Measurements from ENCODE around the gene SYT5. TPM values are rescaled to one million over a fixed set of nuclear protein-coding genes. Genes with fewer than 3 reads are reported as not detected.

The SYT5 gene
- total and polyA plus RNA-seq, 9 of the 15 experiments (the other 6 are each of a cell fraction or from before 2014, with no cell fraction given): 1.3 to 20.9 (median 8.8) TPM

DNA sequence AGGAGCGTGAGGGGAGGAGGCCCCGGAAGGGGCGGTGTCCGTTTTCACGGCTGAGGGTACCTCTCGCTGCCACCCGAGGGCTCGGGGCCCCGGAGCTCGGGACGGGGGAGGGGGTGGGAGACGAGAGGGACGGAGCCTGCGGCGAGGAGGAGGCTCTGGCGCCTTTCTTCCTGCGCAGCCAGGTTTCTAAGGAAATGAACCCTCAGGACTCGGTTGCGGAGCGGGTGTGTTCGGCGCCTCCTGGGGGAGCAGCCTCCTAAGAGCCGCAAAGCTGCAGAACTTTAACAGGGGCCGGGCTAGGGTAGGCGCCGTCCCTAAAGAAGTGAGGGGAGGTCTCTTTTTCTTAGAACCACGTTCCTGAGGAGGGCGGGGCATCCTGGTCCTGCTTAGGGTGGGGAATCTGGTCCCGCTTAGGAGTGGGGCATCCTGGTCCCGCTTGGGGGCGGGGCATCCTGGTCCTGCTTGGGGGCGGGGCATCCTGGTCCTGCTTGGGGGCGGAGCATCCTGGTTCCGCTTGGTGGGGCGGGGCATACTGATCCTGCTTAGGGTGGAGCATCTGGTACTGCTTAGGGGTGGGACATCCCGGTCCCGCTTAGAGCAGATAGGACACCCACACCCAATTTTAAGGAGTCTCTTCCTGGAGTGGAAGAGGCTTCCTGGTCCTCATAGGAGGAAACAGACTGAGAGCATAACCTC lies 6.2 kb downstream of the SYT5 start (continued):
- 0 out of 2 replicates have a peak, but pooled peaks have one; percentile 14 for TF ChIP-seq CREB1 (IDR thresholded peaks at IDR 0.05)
- no peak for TF ChIP-seq CREB1 (CRISPR knock-in tag; IDR thresholded peaks at IDR 0.05)
- TF ChIP-seq KDM1A (IDR thresholded peaks at IDR 0.05): peak in 1 of 2 experiments; percentile 51; a peak in 1 of 4 replicates
- peak in 1 of 2 experiments; percentile 68; a peak in 1 of 4 replicates for TF ChIP-seq RCOR1 (IDR thresholded peaks at IDR 0.05; ENCODE audit: borderline replicate concordance in 1 of 2, low read depth in 2 of 2, low read length in 2 of 2)
- TF ChIP-seq CAMTA2 (CRISPR knock-in tag; conservative IDR thresholded peaks at IDR 0.05): no peak
- peak; percentile 16 for TF ChIP-seq POLR2B (IDR thresholded peaks at IDR 0.05; ENCODE audit: low read depth, partially characterized antibody)
- peak; percentile 13 for TF ChIP-seq KDM5B (IDR thresholded peaks at IDR 0.05; ENCODE audit: insufficient replicate concordance, low read depth, low read length)
- 0 out of 2 replicates have a peak, but pooled peaks have one; percentile 7 for TF ChIP-seq RNF2 (IDR thresholded peaks at IDR 0.05)
- TF ChIP-seq, protein P1, sequence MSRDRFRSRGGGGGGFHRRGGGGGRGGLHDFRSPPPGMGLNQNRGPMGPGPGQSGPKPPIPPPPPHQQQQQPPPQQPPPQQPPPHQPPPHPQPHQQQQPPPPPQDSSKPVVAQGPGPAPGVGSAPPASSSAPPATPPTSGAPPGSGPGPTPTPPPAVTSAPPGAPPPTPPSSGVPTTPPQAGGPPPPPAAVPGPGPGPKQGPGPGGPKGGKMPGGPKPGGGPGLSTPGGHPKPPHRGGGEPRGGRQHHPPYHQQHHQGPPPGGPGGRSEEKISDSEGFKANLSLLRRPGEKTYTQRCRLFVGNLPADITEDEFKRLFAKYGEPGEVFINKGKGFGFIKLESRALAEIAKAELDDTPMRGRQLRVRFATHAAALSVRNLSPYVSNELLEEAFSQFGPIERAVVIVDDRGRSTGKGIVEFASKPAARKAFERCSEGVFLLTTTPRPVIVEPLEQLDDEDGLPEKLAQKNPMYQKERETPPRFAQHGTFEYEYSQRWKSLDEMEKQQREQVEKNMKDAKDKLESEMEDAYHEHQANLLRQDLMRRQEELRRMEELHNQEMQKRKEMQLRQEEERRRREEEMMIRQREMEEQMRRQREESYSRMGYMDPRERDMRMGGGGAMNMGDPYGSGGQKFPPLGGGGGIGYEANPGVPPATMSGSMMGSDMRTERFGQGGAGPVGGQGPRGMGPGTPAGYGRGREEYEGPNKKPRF (IDR thresholded peaks at IDR 0.05; ENCODE audit: low read depth, low read length): no peak
- no peak for TF ChIP-seq RBM22 (IDR thresholded peaks at IDR 0.05; ENCODE audit: low read depth, low read length, poor library complexity, severe bottlenecking)
- TF ChIP-seq ZBTB8A (IDR thresholded peaks at IDR 0.05; ENCODE audit: partially characterized antibody): no peak
- peak; percentile 50 for TF ChIP-seq TBP (optimal IDR thresholded peaks at IDR 0.05; ENCODE audit: low read depth, low read length)
- TF ChIP-seq, protein P2, sequence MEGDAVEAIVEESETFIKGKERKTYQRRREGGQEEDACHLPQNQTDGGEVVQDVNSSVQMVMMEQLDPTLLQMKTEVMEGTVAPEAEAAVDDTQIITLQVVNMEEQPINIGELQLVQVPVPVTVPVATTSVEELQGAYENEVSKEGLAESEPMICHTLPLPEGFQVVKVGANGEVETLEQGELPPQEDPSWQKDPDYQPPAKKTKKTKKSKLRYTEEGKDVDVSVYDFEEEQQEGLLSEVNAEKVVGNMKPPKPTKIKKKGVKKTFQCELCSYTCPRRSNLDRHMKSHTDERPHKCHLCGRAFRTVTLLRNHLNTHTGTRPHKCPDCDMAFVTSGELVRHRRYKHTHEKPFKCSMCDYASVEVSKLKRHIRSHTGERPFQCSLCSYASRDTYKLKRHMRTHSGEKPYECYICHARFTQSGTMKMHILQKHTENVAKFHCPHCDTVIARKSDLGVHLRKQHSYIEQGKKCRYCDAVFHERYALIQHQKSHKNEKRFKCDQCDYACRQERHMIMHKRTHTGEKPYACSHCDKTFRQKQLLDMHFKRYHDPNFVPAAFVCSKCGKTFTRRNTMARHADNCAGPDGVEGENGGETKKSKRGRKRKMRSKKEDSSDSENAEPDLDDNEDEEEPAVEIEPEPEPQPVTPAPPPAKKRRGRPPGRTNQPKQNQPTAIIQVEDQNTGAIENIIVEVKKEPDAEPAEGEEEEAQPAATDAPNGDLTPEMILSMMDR (IDR thresholded peaks at IDR 0.05 in 2 of 3, conservative IDR thresholded peaks at IDR 0.05 in 1 of 3; ENCODE audit: insufficient read depth in 2 of 3, low read depth in 1 of 3, low read length in 3 of 3): peak in 2 of 3 experiments; percentile 11 to 43; a peak in 2 of 6 replicates
- peak; percentile 77 for TF ChIP-seq POLR2G (IDR thresholded peaks at IDR 0.05; ENCODE audit: low read depth, low read length)
- no peak for TF ChIP-seq NUFIP1 (IDR thresholded peaks at IDR 0.05; ENCODE audit: partially characterized antibody)
- TF ChIP-seq, protein P3, sequence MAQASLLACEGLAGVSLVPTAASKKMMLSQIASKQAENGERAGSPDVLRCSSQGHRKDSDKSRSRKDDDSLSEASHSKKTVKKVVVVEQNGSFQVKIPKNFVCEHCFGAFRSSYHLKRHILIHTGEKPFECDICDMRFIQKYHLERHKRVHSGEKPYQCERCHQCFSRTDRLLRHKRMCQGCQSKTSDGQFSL (CRISPR knock-in tag; IDR thresholded peaks at IDR 0.05): peak; percentile 37; the same call in 1 of the 2 replicates
- TF ChIP-seq, protein P3 (tag; IDR thresholded peaks at IDR 0.05): no peak
- TF ChIP-seq EP400 (IDR thresholded peaks at IDR 0.05): no peak; the same call in 1 of the 2 replicates
- TF ChIP-seq NRF1 (conservative IDR thresholded peaks at IDR 0.05 in 1 of 2, IDR thresholded peaks at IDR 0.05 in 1 of 2): peak; percentile 80 to 84
- TF ChIP-seq HMG20B (CRISPR knock-in tag; IDR thresholded peaks at IDR 0.05): no peak
- TF ChIP-seq, protein P4, sequence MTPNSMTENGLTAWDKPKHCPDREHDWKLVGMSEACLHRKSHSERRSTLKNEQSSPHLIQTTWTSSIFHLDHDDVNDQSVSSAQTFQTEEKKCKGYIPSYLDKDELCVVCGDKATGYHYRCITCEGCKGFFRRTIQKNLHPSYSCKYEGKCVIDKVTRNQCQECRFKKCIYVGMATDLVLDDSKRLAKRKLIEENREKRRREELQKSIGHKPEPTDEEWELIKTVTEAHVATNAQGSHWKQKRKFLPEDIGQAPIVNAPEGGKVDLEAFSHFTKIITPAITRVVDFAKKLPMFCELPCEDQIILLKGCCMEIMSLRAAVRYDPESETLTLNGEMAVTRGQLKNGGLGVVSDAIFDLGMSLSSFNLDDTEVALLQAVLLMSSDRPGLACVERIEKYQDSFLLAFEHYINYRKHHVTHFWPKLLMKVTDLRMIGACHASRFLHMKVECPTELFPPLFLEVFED (CRISPR knock-in tag; conservative IDR thresholded peaks at IDR 0.05): no peak
- peak; percentile 51; the same call in 1 of the 2 replicates for TF ChIP-seq PHF8 (IDR thresholded peaks at IDR 0.05; ENCODE audit: borderline replicate concordance, low read length)
